SW 1271 (cell line): ENCODE results near the gene SPCS1.
"Not testable (repeated sequence)": the region's sequence is repeated elsewhere in the genome, so short reads cannot be mapped to it uniquely, and the experiment has no call there.

Source experiments
- DNase-seq, 2 experiments: peaks; one replicate each; lab custom pipeline; 2025; lab: John Stamatoyannopoulos, UW

SPCS1 gene

GRCh38 chr3:52694528-52695189 lies 11.2 kb upstream of the SPCS1 start:
- DNase-seq, result no peak

DNA sequence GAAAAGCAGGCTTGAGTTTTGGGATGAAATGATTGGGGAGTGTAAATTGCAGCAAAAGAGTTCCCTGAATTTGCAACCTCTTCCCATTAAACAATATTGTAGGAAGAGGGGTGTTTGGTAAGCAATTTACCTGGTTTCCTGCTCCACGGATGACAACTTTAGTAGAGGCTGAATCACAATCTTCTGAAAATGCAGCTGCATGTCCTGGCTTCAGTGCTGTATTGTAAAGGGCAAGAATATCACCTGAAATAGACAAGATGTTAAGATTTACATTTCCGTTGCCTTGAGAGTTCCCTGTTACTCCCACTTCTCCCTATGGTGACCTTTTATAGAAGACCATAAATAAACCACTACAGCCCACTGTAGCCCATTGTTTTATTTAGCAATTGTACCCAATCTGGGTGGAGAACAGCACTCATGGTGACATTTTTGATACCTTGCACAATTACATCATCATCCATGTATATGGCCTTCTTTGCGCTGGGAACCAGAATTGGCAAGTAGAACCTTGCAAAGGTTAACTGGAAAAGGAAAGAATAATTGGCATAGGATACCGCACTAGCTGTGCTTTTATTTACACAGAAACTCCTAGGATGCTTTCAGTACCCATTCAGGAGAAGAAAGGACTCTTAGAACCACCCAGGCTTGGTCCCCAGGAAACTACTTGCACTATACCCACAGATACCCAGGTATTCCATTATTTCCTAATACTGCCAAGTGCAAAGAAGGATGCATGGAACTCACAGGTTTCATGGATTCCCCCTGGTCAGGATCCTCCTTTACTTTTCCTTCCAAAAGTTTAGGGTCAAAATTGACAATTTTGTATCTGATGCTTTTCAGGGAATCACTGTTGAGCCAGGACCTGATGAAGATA lies 9.9 kb upstream of the SPCS1 start:
- no peak for DNase-seq

DNA sequence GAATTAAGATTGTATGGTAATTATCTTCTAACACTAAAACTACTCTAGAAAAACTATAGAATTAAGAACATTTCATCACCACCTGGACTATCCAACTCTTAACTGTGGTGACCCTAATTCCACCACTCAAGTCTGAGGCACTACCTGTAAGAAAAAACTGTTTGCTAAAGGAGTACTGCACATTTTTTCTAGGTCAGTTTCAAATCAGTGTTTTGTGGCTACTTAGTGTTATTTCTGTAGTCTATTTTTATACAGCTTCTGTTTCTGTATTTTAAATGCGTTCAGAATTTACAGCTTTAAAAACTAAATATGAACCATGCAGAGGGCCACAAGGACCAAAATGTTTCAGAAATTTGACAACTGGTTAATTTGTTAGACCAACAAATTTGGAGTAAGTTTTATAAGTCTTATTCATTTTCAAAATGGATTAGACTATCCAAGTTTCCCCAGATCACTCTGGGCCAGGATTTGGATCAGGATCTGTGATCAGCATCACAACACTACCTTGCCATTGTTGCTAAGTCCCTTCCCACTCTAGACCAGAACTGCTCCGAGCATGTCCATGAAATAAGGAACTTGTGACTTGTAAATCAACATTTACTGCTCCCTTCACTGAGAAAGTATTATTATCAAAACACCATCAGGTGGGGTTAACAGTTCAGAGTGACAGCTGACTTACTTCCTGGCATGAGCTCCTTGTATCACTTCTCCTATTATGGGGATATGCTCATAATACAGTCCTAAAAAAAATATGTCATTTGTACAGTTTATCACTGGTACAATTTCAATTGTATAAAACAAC lies 8.9 kb upstream of the SPCS1 start:
- no peak for DNase-seq

DNA sequence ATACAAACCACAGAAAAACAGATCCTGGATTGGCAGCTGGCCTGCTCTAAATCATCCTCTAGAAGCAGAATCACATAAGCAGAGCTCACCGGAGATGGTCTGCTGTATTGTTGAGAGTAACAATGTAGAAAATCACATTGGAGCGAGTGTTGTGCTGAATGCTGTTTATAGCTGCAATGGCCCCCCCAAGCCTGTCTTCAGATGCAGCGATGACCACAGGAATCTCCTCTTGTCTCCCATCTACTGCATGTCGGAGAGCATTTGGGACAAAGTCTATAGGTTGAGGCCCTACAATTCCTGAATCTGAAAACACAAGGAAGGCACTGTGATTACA lies 8.3 kb upstream of the SPCS1 start:
- DNase-seq, result no peak

DNA sequence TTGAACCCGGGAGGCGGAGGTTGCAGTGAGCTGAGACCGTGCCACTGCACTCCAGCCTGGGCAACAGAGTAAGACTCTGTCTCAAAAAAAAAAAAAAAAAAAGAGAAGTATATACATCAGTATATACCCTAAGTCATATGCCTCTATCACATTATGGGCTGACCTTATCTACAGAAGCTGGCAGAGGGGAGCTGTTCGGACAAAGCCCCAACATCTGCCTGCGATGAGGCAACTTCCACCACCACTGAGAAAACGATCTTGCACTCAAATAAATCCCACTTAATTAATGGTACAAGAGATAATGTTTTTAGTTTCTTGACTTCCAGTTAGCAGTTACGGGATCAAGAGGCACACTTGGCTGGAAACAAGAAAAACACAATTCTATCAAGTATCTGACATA lies 2.6 kb upstream of the SPCS1 start:
- DNase-seq, result no peak

GRCh38 chr3:52704611-52705437 lies 1.1 kb upstream of the SPCS1 start:
- DNase-seq, result no peak

- DNase-seq, result no peak
These were observed 543 bp upstream of the SPCS1 start for GRCh38 chr3:52705438-52705687.

GRCh38 chr3:52707585-52707984 lies 1.7 kb downstream of the SPCS1 start:
- no peak for DNase-seq

DNA sequence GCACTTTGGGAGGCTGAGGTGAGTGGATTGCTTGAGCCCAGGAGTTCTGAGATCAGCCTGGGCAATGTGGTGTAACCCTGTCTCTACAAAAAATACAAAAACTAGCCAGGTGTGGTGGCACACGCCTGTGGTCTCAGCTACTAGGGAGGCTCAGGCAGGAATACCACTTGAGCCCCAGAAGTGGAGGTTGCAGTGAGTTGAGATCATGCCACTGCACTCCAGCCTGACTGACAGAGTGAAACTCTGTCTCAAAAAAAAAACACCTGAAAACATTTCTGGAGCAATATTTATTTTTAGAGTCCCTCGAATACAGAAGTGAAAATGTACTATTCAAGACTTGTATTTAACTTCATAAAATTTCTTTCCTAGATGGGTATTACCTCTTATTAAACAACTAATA lies 4.6 kb downstream of the SPCS1 start:
- no peak for DNase-seq

DNA sequence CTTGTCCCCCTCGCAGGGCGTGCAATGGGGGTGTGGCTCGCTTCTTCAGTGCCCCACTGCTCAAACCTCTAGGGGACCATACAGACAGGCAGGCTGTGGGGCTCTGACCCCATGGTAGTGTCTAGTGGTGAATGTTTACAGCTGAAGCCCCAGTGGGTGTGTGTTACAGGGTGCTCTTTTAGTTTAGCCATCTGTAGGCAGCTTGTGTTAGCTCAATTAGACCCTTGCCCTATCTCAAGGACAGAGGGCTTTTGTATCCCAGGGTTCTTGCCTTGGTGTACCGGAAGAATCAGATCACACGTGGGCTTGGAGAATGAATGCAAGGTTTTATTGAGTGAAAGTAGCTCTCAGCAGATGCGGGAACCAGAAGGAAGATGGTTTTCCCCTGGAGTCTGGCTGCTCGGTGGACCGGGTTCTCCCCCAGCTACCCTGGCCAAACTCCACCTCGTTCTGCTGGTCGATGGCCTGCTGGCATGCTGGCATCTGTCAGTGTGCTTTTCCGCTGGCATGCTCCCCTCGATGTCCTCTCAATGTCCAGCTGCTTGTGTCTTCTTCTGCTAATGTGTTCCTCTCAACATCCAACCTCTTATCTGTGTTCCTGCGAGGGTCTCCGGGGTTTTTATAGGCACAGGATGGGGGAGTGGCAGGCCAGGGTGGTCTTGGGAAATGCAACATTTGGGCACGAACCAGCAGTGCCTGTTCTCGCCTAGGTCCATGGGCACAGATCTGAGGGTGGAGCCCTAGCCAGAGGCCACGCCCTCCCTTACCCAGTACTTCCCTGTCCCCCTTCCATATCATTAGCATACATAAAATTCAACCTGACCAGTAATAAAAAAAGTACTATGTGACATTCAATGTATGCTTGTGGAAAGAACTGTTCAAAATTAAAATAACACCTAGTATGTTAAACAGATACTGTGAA lies 6.6 kb downstream of the SPCS1 start:
- DNase-seq, result no peak

- DNase-seq, result no peak
These were observed 8.7 kb downstream of the SPCS1 start for GRCh38 chr3:52714335-52715302.

GRCh38 chr3:52715714-52716305 lies 9.9 kb downstream of the SPCS1 start:
- no peak for DNase-seq

DNA sequence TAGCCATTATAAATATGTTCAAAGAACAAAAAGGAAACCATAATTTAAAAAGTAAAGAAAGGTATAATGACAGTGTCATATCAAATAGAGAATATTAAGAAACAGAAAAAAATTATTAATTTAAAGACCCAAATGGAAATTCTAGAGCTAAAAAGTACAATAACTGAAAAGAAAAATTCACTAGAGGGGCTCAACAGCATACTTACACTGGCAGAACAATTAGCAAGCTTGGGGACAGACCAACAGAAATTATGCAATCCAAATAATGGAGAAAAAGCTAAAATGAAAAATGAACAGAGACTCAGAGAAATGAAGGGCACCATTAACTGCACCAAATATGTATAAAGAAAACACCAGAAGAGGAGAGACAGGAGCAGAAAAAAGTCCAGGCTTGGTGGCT lies 13.7 kb downstream of the SPCS1 start:
- DNase-seq, result no peak

DNA sequence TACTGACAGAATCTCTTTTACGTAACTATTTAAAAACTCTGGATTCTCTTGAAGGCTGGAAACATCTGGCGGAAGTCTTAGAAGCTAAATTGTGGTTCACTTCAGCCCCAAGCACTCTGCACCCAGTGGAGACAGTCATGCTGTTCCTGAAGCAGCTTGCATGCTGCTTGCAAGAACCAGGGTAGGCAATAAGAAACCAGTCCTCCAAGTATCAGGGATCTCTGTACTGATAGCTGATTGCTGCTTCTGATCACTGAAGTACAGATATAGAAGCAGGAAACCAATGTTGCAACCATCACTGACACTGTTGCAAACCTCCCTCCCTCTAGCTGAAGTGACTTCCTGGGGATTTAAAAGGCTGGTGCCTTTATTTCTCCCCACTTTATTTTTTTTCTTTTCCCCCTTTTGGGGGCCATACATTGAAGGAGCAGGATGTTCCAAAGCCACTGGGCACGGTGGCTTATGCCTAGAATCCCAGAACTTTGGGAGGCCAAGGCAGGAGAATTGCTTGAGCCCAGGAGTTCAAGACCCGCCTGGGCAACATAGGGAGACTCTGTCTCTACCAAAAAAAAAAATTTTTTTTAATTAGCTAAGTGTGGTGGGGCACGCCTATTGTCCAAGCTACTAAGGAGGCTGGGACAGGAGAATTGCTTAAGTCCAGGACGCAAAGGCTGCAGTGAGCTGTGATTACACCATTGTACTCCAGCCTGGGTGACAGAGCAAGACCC lies 15.3 kb downstream of the SPCS1 start:
- DNase-seq, result no peak

GRCh38 chr3:52721730-52722008 lies 15.8 kb downstream of the SPCS1 start:
- DNase-seq, result no peak

DNA sequence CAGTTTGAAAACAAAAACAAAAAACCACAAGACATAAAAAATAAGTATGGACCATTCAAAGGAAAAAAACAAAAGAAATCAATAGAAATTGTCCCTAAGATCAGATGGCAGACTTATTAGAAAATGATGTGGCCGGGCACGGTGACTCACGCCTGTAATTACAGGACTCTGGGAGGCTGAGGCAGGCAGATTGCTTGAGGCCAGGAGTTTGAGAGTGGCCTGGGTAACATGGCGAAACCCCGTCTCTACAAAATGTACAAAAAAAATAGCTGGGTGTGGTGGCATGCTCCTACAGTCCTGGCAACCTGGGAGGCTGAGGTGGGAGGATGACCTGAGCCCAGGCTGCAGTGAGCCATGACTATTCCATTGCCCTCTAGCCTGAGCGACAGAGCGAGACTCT lies 16.6 kb downstream of the SPCS1 start:
- DNase-seq, result no peak

- DNase-seq, result no peak
These were observed 18.0 kb downstream of the SPCS1 start for GRCh38 chr3:52723935-52724334.

GRCh38 chr3:52724511-52724910 lies 18.6 kb downstream of the SPCS1 start:
- DNase-seq, result no peak

DNA sequence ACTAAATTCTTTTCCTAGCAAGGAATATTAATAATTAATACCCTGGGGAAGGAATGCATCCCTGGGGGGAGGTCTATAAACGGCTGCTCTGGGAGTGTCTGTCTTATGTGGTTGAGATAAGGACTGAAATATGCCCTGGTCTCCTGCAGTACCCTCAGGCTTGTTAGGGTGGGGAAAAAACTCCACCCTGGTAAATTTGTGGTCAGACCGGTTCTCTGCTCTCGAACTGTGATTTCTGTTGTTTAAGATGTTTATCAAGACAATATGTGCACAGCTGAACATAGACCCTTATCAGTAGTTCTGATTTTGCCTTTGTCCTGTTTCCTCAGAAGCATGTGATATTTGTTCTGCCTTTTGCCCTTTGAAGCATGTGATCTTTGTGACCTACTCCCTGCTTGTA lies 22.8 kb downstream of the SPCS1 start:
- DNase-seq, result not testable (repeated sequence)
